ENCODE results near the gene SHC3.

DNA sequence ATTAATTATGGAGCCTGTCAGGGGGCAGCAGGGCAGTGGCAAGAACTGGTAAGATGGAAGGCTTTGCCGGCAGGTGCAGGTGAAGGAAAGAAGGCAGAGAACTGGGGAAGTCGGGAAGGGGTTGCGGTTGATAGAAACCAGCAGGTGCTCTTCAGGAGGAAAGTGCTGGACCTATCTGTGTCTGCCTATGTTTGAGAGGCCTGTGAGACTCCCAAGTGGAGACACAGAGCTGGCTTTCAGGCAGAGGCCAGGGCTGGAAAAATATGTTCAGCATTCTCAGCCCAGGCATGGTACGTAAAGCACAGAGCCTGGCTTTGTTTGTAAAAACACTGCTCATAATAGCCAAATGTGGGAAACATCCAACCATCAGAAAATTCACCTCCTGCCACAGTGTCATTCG is 117.8 kb downstream of the SHC3 start:
- TF ChIP-seq POLR2AphosphoS5 (IDR thresholded peaks at IDR 0.05; ENCODE audit: low read depth, low read length): no peak
- no peak for TF ChIP-seq TAF1 (IDR thresholded peaks at IDR 0.05; ENCODE audit: borderline replicate concordance, insufficient read depth, low read length)
- TF ChIP-seq, protein P1, sequence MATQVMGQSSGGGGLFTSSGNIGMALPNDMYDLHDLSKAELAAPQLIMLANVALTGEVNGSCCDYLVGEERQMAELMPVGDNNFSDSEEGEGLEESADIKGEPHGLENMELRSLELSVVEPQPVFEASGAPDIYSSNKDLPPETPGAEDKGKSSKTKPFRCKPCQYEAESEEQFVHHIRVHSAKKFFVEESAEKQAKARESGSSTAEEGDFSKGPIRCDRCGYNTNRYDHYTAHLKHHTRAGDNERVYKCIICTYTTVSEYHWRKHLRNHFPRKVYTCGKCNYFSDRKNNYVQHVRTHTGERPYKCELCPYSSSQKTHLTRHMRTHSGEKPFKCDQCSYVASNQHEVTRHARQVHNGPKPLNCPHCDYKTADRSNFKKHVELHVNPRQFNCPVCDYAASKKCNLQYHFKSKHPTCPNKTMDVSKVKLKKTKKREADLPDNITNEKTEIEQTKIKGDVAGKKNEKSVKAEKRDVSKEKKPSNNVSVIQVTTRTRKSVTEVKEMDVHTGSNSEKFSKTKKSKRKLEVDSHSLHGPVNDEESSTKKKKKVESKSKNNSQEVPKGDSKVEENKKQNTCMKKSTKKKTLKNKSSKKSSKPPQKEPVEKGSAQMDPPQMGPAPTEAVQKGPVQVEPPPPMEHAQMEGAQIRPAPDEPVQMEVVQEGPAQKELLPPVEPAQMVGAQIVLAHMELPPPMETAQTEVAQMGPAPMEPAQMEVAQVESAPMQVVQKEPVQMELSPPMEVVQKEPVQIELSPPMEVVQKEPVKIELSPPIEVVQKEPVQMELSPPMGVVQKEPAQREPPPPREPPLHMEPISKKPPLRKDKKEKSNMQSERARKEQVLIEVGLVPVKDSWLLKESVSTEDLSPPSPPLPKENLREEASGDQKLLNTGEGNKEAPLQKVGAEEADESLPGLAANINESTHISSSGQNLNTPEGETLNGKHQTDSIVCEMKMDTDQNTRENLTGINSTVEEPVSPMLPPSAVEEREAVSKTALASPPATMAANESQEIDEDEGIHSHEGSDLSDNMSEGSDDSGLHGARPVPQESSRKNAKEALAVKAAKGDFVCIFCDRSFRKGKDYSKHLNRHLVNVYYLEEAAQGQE (IDR thresholded peaks at IDR 0.05; ENCODE audit: insufficient read depth in 1 of 2, low read depth in 2 of 2, low read length in 2 of 2): no peak
- no peak for TF ChIP-seq SIN3A (IDR thresholded peaks at IDR 0.05; ENCODE audit: borderline replicate concordance, insufficient read depth, low read length)
